ENCODE results near the gene BBX. TPM values are rescaled to one million over a fixed set of nuclear protein-coding genes. Genes with fewer than 3 reads are reported as not detected.

Gene BBX
- total and polyA plus RNA-seq, 2 experiments from 2014 or later, result 52.4 to 60.8 TPM

DNA sequence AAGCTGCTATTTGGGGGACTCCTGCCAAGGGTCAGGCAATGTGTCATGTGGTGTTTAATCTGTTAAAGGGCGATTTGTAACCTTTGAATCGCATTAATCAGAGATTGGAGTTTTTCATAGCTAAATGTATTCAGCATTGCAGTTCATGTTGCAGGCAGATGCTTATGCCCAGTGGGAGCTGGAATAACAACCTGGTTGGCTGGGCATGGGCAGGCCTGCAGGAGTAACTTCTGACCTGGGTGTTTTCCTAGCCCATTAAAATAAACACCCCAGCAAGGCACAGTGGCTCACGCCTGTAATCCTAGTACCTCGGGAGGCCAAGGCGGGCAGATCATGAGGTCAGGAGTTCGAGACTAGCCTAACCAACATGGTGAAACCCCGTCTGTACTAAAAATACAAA, 268.7 kb downstream of the BBX start:
- TF ChIP-seq EZH2phosphoT487 (IDR thresholded peaks at IDR 0.05; ENCODE audit: insufficient read depth, low read depth), result no peak
- no peak for TF ChIP-seq EZH2 (IDR thresholded peaks at IDR 0.05; ENCODE audit: insufficient read depth, poor library complexity, severe bottlenecking)
- 97 to 98% methylated on average over 7 of the region's 7 CpGs for WGBS, 2 experiments (ENCODE audit: low coverage in 1 of 2, low lambda C conversion rate in 2 of 2, missing lambda C conversion rate in 2 of 2)
- Histone ChIP-seq H3K27me3 (replicated peaks; ENCODE audit: insufficient read depth) (no peaks in the 10 kb centered on the region), H3F3A (ENCODE audit: insufficient read depth) (no peaks in the 10 kb centered on the region), H3K79me2 (ENCODE audit: insufficient read depth) (no peaks in the 10 kb centered on the region), H4K20me1 (ENCODE audit: insufficient read depth) (no peaks in the 10 kb centered on the region), H3K36me3 (ENCODE audit: low read depth) (peaks cover 8% of the 10 kb centered on the region; the same call in 1 of the 2 replicates), H3K9ac (no peak overlapping the region), H3K9me3 (ENCODE audit: low read depth) (no peaks in the 10 kb centered on the region), H3K4me1 (ENCODE audit: insufficient read depth) (no peaks in the 10 kb centered on the region), H3K27ac (no peak overlapping the region), H3K4me2 (ENCODE audit: unreplicated experiment) (no peak overlapping the region), H3K4me3 (no peak overlapping the region), H2AFZ (no peak overlapping the region), H3K9me2 (ENCODE audit: insufficient read depth) (no peaks in the 10 kb centered on the region)
- in situ Hi-C loops (cut with MboI), result no loop called here
- DNase-seq, result no peak

DNA sequence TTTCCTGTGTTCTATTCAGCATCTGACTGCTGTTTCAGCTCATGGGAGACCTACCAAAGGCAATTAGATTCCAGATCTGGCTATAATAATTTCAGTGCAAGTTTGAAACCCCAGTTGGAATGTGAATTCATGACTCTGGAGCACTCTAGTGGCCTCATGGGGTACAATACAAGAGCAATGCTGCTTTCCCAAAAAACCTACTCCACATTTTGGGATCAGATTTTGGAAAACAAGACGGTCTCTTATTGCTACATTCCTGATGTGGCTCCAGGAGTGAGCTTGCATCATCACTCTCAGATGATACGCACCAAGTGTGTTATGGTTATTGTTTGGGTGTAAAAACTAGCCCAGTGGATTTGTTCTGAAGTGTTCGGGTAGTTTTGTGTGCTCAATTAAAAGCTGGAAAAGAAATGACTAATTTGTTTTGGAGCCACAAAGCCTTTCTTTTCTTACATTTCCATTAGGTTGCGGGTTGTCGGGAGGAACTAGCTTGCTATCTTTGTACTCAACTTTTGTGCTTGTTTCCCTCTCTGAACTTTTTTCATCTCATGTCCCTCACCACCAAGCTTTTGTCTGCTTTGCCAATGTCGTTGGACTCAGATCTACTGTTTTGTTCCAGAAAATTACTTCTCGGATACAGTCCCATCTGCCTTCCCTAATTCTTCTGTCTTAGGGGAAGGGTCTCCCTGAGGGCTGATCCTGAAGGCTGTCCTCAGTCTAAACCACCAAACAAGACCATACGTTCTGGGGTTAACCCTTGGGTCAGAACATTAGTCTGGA, 272.1 kb downstream of the BBX start:
- in situ Hi-C loops (cut with MboI), result no loop called here
- Histone ChIP-seq H3K4me2 (ENCODE audit: unreplicated experiment) (no peak overlapping the region), H4K20me1 (ENCODE audit: insufficient read depth) (no peaks in the 10 kb centered on the region), H3K27ac (no peak overlapping the region), H3K9ac (no peak overlapping the region), H3F3A (ENCODE audit: insufficient read depth) (peaks cover 11% of the 10 kb centered on the region; the same call in 1 of the 2 replicates), H3K4me1 (ENCODE audit: insufficient read depth) (peaks cover 18% of the 10 kb centered on the region), H3K79me2 (ENCODE audit: insufficient read depth) (no peaks in the 10 kb centered on the region), H3K27me3 (replicated peaks; ENCODE audit: insufficient read depth) (no peaks in the 10 kb centered on the region), H3K36me3 (ENCODE audit: low read depth) (0 out of 2 replicates have a peak, but pooled peaks cover 15% of the 10 kb centered on the region), H3K9me2 (ENCODE audit: insufficient read depth) (no peaks in the 10 kb centered on the region), H3K9me3 (ENCODE audit: low read depth) (no peaks in the 10 kb centered on the region), H2AFZ (no peak overlapping the region), H3K4me3 (no peak overlapping the region)
- peak; percentile 35 for DNase-seq
- WGBS, 2 experiments (ENCODE audit: low coverage in 1 of 2, low lambda C conversion rate in 2 of 2, missing lambda C conversion rate in 2 of 2), result 64 to 70% methylated on average over 8 of the region's 8 CpGs
- TF ChIP-seq EZH2phosphoT487 (IDR thresholded peaks at IDR 0.05; ENCODE audit: insufficient read depth, low read depth), result no peak
- no peak for TF ChIP-seq EZH2 (IDR thresholded peaks at IDR 0.05; ENCODE audit: insufficient read depth, poor library complexity, severe bottlenecking)

DNA sequence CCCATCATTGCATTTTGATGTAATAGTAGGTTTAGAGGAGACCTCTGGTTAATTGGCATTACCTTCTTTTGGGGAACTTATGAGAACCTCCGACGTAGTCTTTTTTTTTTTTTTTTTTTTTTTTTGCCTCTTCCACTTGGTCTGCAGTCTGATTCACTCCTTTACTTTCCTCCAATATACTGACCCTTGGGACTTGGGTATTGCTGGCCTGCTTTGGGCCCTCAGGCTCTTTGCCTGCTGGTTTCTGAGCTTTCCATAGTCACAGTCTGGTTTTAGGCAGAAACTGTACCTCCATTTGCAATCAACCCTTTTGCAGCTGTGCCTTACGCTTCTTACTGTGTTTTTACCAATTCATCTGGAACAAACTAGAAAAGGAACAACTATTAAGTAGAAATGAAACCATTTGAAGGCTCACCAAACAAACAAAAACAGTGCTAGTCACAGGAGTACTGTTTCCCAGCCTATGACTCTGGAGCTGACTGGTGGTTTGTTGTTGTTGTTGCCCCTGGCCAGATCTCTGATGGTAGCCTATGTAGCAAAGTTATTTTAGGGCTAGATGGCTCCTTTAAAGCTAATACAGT, 272.8 kb downstream of the BBX start:
- no peak for DNase-seq
- no peaks in the 10 kb centered on the region for H4K20me1 ChIP-seq (ENCODE audit: insufficient read depth)
- H3K4me3 ChIP-seq, result no peak overlapping the region
- WGBS, 2 experiments (ENCODE audit: low coverage in 1 of 2, low lambda C conversion rate in 2 of 2, missing lambda C conversion rate in 2 of 2), result 96 to 98% methylated on average over 3 of the region's 3 CpGs
- no peaks in the 10 kb centered on the region for H3K79me2 ChIP-seq (ENCODE audit: insufficient read depth)
- H3K36me3 ChIP-seq (ENCODE audit: low read depth), result 0 out of 2 replicates have a peak, but pooled peaks cover 15% of the 10 kb centered on the region
- no peak overlapping the region for H2AFZ ChIP-seq
- H3F3A ChIP-seq (ENCODE audit: insufficient read depth), result peaks cover 11% of the 10 kb centered on the region; the same call in 1 of the 2 replicates
- H3K9me2 ChIP-seq (ENCODE audit: insufficient read depth), result no peaks in the 10 kb centered on the region
- H3K4me2 ChIP-seq (ENCODE audit: unreplicated experiment), result no peak overlapping the region
- in situ Hi-C loops (cut with MboI), result no loop called here
- TF ChIP-seq EZH2 (IDR thresholded peaks at IDR 0.05; ENCODE audit: insufficient read depth, poor library complexity, severe bottlenecking) (no peak), EZH2phosphoT487 (IDR thresholded peaks at IDR 0.05; ENCODE audit: insufficient read depth, low read depth) (no peak)
- no peaks in the 10 kb centered on the region for H3K9me3 ChIP-seq (ENCODE audit: low read depth)
- H3K4me1 ChIP-seq (ENCODE audit: insufficient read depth), result peaks cover 18% of the 10 kb centered on the region
- no peaks in the 10 kb centered on the region for H3K27me3 ChIP-seq (replicated peaks; ENCODE audit: insufficient read depth)
- H3K9ac ChIP-seq, result no peak overlapping the region
- no peak overlapping the region for H3K27ac ChIP-seq

DNA sequence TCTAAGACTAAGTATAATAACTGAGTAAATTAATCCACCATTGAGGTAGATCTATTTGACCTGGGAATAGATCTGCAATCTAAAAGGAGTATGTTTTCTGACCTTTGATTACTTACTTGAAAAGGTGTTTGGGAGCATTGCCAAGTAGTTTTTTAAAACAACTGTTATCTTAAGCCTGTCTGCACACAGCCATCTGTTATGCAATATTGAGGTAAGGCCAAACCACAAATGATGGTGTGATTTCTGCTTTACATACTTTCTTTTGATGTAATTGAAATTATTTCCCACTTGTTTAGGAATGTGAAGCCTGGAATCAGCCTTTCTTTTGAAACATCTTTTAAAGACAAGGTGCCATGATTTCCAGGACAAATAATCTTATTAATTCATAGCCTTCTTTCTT, 274.0 kb downstream of the BBX start:
- TF ChIP-seq EZH2phosphoT487 (IDR thresholded peaks at IDR 0.05; ENCODE audit: insufficient read depth, low read depth), result 0 out of 2 replicates have a peak, but pooled peaks have one; percentile 54
- TF ChIP-seq EZH2 (IDR thresholded peaks at IDR 0.05; ENCODE audit: insufficient read depth, poor library complexity, severe bottlenecking), result no peak

More for the DNA sequence above, 274.0 kb downstream of the BBX start:
- H3K27me3 ChIP-seq (replicated peaks; ENCODE audit: insufficient read depth), result no peaks in the 10 kb centered on the region
- H4K20me1 ChIP-seq (ENCODE audit: insufficient read depth), result no peaks in the 10 kb centered on the region
- no peaks in the 10 kb centered on the region for H3K9me3 ChIP-seq (ENCODE audit: low read depth)
- peaks cover 11% of the 10 kb centered on the region; the same call in 1 of the 2 replicates for H3F3A ChIP-seq (ENCODE audit: insufficient read depth)
- DNase-seq, result peak; percentile 31
- H3K4me1 ChIP-seq (ENCODE audit: insufficient read depth), result peaks cover 18% of the 10 kb centered on the region
- no peaks in the 10 kb centered on the region for H3K79me2 ChIP-seq (ENCODE audit: insufficient read depth)
- in situ Hi-C loops (cut with MboI), result no loop called here
- no peak overlapping the region for H2AFZ ChIP-seq
- H3K9me2 ChIP-seq (ENCODE audit: insufficient read depth), result no peaks in the 10 kb centered on the region
- no peak overlapping the region for H3K9ac ChIP-seq
- H3K27ac ChIP-seq, result no peak overlapping the region
- H3K36me3 ChIP-seq (ENCODE audit: low read depth), result peaks cover 14% of the 10 kb centered on the region
- no peak overlapping the region for H3K4me3 ChIP-seq
- no peak overlapping the region for H3K4me2 ChIP-seq (ENCODE audit: unreplicated experiment)

All from GM23248 (cell line).